WTC11 (cell line): Measurements from ENCODE around the gene TRIM59. TPM values are rescaled to one million over a fixed set of nuclear protein-coding genes. Genes with fewer than 3 reads are reported as not detected.
A peak's percentile ranks its signal among the peaks of the same experiment; 100 is the strongest.

Experiments
- ATAC-seq: fragments of 200-7000 bp; cut with Tn5 transposase; 2 replicates; pipeline ENCODE4 v1.10.0; 2021; ENCODE audit warnings: mild to moderate bottlenecking, moderate library complexity
- CTCF ChIA-PET: fragments of 300-600 bp; sonication (Branson Sonifier 250); formaldehyde crosslinking; loops from one replicate; lab custom pipeline; 2021; ENCODE audit warnings: antibody characterized with exemption; lab: Charles Lee
- POLR2A ChIA-PET: fragments of 350-600 bp; sonication (Branson Sonifier 250); formaldehyde crosslinking; loops from one replicate; lab custom pipeline; 2021; ENCODE audit warnings: antibody characterized with exemption; lab: Charles Lee
- DNase-seq: peaks from one replicate; pipeline ENCODE4 v3.0.0; 2021; ENCODE audit warnings: low spot score
- H3K27ac Mint-ChIP-seq: 2 replicates; pipeline ENCODE4 v1.8.0; 2021; ENCODE audit warnings: mixed read lengths
- H3K27me3 Mint-ChIP-seq: 2 replicates; pipeline ENCODE4 v1.8.0; 2021; ENCODE audit warnings: low read depth, mild to moderate bottlenecking, moderate library complexity, mixed read lengths
- H3K36me3 Mint-ChIP-seq: 2 replicates; pipeline ENCODE4 v1.8.0; 2021; ENCODE audit warnings: mixed read lengths
- H3K4me1 Mint-ChIP-seq: 2 replicates; pipeline ENCODE4 v1.8.0; 2022; ENCODE audit warnings: mixed read lengths
- H3K4me3 Mint-ChIP-seq: 2 replicates; pipeline ENCODE4 v1.8.0; 2021; ENCODE audit warnings: mild to moderate bottlenecking, moderate library complexity, mixed read lengths
- H3K9me3 Mint-ChIP-seq: 2 replicates; pipeline ENCODE4 v1.8.0; 2021; ENCODE audit warnings: mixed read lengths
- FOXK1 ChIP-seq: sonication (generic); formaldehyde crosslinking; IDR thresholded peaks from 2 replicates; pipeline ENCODE4 v1.8.0; 2022; ENCODE audit warnings: mild to moderate bottlenecking, moderate library complexity, missing genetic modification reagents
- HMGA2 ChIP-seq: fragments of 250-450 bp; sonication (Bioruptor Pico); IDR thresholded peaks from 2 replicates; pipeline ENCODE4 v1.4.0; 2021; ENCODE audit warnings: mild to moderate bottlenecking, moderate library complexity
- MAX ChIP-seq: sonication (generic); formaldehyde crosslinking; IDR thresholded peaks from 2 replicates; pipeline ENCODE4 v1.8.0; 2022; ENCODE audit warnings: mild to moderate bottlenecking, missing genetic modification reagents
- NFE2L1 ChIP-seq: sonication (generic); formaldehyde crosslinking; IDR thresholded peaks from 2 replicates; pipeline ENCODE4 v1.8.1; 2023; ENCODE audit warnings: missing genetic modification reagents
- NR2C2 ChIP-seq: sonication (generic); formaldehyde crosslinking; IDR thresholded peaks from 2 replicates; pipeline ENCODE4 v1.8.0; 2022; ENCODE audit warnings: mild to moderate bottlenecking, missing genetic modification reagents
- SOX15 ChIP-seq: fragments of 250-450 bp; sonication (Bioruptor Pico); IDR thresholded peaks from 2 replicates; pipeline ENCODE4 v1.9.0; 2021; ENCODE audit warnings: mild to moderate bottlenecking
- TEAD4 ChIP-seq: sonication (generic); formaldehyde crosslinking; IDR thresholded peaks from 2 replicates; pipeline ENCODE4 v1.8.0; 2022; ENCODE audit warnings: mild to moderate bottlenecking, missing genetic modification reagents
- USF2 ChIP-seq: sonication (generic); formaldehyde crosslinking; IDR thresholded peaks from 2 replicates; pipeline ENCODE4 v1.8.1; 2023; ENCODE audit warnings: mild to moderate bottlenecking, missing genetic modification reagents, moderate library complexity
- ZBTB21 ChIP-seq: sonication (generic); formaldehyde crosslinking; IDR thresholded peaks from 2 replicates; pipeline ENCODE4 v1.8.1; 2023; ENCODE audit warnings: mild to moderate bottlenecking, missing genetic modification reagents, borderline replicate concordance
- ZNF121 ChIP-seq: sonication (generic); formaldehyde crosslinking; IDR thresholded peaks from 2 replicates; pipeline ENCODE4 v1.8.0; 2023; ENCODE audit warnings: missing genetic modification reagents
- ZNF423 ChIP-seq: fragments of 250-450 bp; sonication (Bioruptor Pico); IDR thresholded peaks from 2 replicates; pipeline ENCODE4 v2.1.2; 2022; ENCODE audit warnings: mild to moderate bottlenecking, moderate library complexity
- ZNF512 ChIP-seq: sonication (generic); formaldehyde crosslinking; IDR thresholded peaks from 2 replicates; pipeline ENCODE4 v1.8.1; 2022; ENCODE audit warnings: missing genetic modification reagents, borderline replicate concordance
- total RNA-seq: library from RNA; stranded (reverse); gene quantifications from 3 replicates; pipeline ENCODE4 v1.2.3, GENCODE V29; 2021
- TF ChIP-seq, protein P1 (sequence below): sonication (generic); formaldehyde crosslinking; IDR thresholded peaks from 2 replicates; pipeline ENCODE4 v1.8.0; 2022; ENCODE audit warnings: mild to moderate bottlenecking, missing genetic modification reagents
- TF ChIP-seq, protein P2 (sequence below): sonication (generic); formaldehyde crosslinking; IDR thresholded peaks from 2 replicates; pipeline ENCODE4 v1.8.0; 2023; ENCODE audit warnings: missing genetic modification reagents
- TF ChIP-seq, protein P3 (sequence below): sonication (generic); formaldehyde crosslinking; IDR thresholded peaks from 2 replicates; pipeline ENCODE4 v1.8.1; 2023; ENCODE audit warnings: mild to moderate bottlenecking, moderate library complexity, missing genetic modification reagents

TRIM59 gene
- total RNA-seq, 1 experiment from 2014 or later, result 32.4 TPM

GRCh38 chr3:160393346-160394008 lies 56.1 kb downstream of the TRIM59 start:
- H3K27ac Mint-ChIP-seq, result no peak overlapping the region
- ChIA-PET CTCF (interaction anchor here (0.7 kb wide), 1 partner anchor 230 kb away, joined by 4 read pairs; no protein-coding TSS in a partner anchor), POLR2A (no interaction called here)
- no peaks in the 10 kb centered on the region for H3K9me3 Mint-ChIP-seq
- peaks cover 6% of the 10 kb centered on the region for H3K4me1 Mint-ChIP-seq
- no peaks in the 10 kb centered on the region for H3K27me3 Mint-ChIP-seq
- DNase-seq (no peak), ATAC-seq (no peak)
- no peak overlapping the region for H3K4me3 Mint-ChIP-seq
- TF ChIP-seq SOX15 (no peak), ZNF512 (CRISPR knock-in tag) (no peak), FOXK1 (no peak), NFE2L1 (CRISPR knock-in tag) (no peak), ZNF423 (no peak), TEAD4 (CRISPR knock-in tag) (no peak), NR2C2 (CRISPR knock-in tag) (no peak), MAX (CRISPR knock-in tag) (no peak), ZBTB21 (CRISPR knock-in tag) (no peak)
- TF ChIP-seq, protein P1, sequence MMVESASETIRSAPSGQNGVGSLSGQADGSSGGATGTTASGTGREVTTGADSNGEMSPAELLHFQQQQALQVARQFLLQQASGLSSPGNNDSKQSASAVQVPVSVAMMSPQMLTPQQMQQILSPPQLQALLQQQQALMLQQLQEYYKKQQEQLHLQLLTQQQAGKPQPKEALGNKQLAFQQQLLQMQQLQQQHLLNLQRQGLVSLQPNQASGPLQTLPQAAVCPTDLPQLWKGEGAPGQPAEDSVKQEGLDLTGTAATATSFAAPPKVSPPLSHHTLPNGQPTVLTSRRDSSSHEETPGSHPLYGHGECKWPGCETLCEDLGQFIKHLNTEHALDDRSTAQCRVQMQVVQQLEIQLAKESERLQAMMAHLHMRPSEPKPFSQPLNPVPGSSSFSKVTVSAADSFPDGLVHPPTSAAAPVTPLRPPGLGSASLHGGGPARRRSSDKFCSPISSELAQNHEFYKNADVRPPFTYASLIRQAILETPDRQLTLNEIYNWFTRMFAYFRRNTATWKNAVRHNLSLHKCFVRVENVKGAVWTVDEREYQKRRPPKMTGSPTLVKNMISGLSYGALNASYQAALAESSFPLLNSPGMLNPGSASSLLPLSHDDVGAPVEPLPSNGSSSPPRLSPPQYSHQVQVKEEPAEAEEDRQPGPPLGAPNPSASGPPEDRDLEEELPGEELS (CRISPR knock-in tag), result no peak
- TF ChIP-seq, protein P2, sequence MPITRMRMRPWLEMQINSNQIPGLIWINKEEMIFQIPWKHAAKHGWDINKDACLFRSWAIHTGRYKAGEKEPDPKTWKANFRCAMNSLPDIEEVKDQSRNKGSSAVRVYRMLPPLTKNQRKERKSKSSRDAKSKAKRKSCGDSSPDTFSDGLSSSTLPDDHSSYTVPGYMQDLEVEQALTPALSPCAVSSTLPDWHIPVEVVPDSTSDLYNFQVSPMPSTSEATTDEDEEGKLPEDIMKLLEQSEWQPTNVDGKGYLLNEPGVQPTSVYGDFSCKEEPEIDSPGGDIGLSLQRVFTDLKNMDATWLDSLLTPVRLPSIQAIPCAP (CRISPR knock-in tag), result no peak
- TF ChIP-seq, protein P3, sequence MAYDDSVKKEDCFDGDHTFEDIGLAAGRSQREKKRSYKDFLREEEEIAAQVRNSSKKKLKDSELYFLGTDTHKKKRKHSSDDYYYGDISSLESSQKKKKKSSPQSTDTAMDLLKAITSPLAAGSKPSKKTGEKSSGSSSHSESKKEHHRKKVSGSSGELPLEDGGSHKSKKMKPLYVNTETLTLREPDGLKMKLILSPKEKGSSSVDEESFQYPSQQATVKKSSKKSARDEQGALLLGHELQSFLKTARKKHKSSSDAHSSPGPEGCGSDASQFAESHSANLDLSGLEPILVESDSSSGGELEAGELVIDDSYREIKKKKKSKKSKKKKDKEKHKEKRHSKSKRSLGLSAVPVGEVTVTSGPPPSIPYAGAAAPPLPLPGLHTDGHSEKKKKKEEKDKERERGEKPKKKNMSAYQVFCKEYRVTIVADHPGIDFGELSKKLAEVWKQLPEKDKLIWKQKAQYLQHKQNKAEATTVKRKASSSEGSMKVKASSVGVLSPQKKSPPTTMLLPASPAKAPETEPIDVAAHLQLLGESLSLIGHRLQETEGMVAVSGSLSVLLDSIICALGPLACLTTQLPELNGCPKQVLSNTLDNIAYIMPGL (CRISPR knock-in tag), result no peak
- H3K36me3 Mint-ChIP-seq, result no peaks in the 10 kb centered on the region

- H3K4me3 Mint-ChIP-seq, result no peak overlapping the region
- POLR2A ChIA-PET, result interaction anchor here (0.5 kb wide), 1 partner anchor 13 kb away, joined by 3 read pairs; no protein-coding TSS in a partner anchor
- no peak for ATAC-seq
- no peaks in the 10 kb centered on the region for H3K9me3 Mint-ChIP-seq
- H3K36me3 Mint-ChIP-seq, result no peaks in the 10 kb centered on the region
- no peaks in the 10 kb centered on the region for H3K4me1 Mint-ChIP-seq
- no peak for DNase-seq
- TF ChIP-seq USF2 (CRISPR knock-in tag) (no peak), HMGA2 (CRISPR knock-in tag) (no peak), ZNF121 (CRISPR knock-in tag) (peak; percentile 60)
- CTCF ChIA-PET, result no interaction called here
- no peaks in the 10 kb centered on the region for H3K27me3 Mint-ChIP-seq
- H3K27ac Mint-ChIP-seq, result no peak overlapping the region
These were observed 56.8 kb downstream of the TRIM59 start for GRCh38 chr3:160392798-160393197.
